Thymus (tissue), 11 donors: ENCODE data around the gene MBD4. TPM values are rescaled to one million over a fixed set of nuclear protein-coding genes. Genes with fewer than 3 reads are reported as not detected.
"Not testable (repeated sequence)": the region's sequence is repeated elsewhere in the genome, so short reads cannot be mapped to it uniquely, and the experiment has no call there.

Source experiments
- DNase-seq, 9 donors: peaks; one replicate each; pipeline ENCODE4 v3.0.0-alpha.2; 2013; ENCODE audit warnings: low spot score in 9 of 9, low read depth in 6 of 9, missing footprints in 1 of 9
- H3K27ac ChIP-seq, 2 donors: one replicate each; pipeline ENCODE4 v1.5.1; 2013; ENCODE audit warnings: control low read depth in 1 of 2, low read depth in 1 of 2, low read length in 1 of 2, mild to moderate bottlenecking in 1 of 2, moderate library complexity in 1 of 2
- H3K27me3 ChIP-seq, 2 donors: one replicate each; pipeline ENCODE4 v1.5.1; 2013; ENCODE audit warnings: low read length in 1 of 2; ENCODE audit not compliant: control insufficient read depth in 2 of 2, insufficient read depth in 1 of 2
- H3K36me3 ChIP-seq, 2 donors: one replicate each; pipeline ENCODE4 v1.5.1; 2013; ENCODE audit warnings: low read length in 1 of 2, mild to moderate bottlenecking in 1 of 2, moderate library complexity in 1 of 2; ENCODE audit not compliant: control insufficient read depth in 2 of 2, insufficient read depth in 2 of 2
- H3K4me1 ChIP-seq, 2 donors: one replicate each; pipeline ENCODE4 v1.5.1; 2013; ENCODE audit warnings: low read length in 2 of 2; ENCODE audit not compliant: control insufficient read depth in 2 of 2, insufficient read depth in 2 of 2
- H3K4me3 ChIP-seq, 2 donors: one replicate each; pipeline ENCODE4 v1.5.1; 2013; ENCODE audit warnings: low read length in 2 of 2, control low read depth in 1 of 2, mild to moderate bottlenecking in 1 of 2
- H3K9me3 ChIP-seq, 2 donors: one replicate each; pipeline ENCODE4 v1.5.1; 2013; ENCODE audit warnings: low read length in 1 of 2, mild to moderate bottlenecking in 1 of 2; ENCODE audit not compliant: control insufficient read depth in 2 of 2, insufficient read depth in 1 of 2
- WGBS: extraction: QIAGEN DNeasy Blood & Tissue Kit; methylation state at CpG from one replicate; pipeline ENCODE4 v1.1.7; 2013; 5-methylcytosine and 5-hydroxymethylcytosine counted together
- polyA plus RNA-seq: library from polyadenylated mRNA; stranded (reverse); fragments of 200-250 nt; gene quantifications from one replicate; pipeline ENCODE4 v1.2.3, GENCODE V29; 2013
- total RNA-seq: library from RNA; stranded (reverse); fragments of 120-200 nt; gene quantifications from one replicate; pipeline ENCODE4 v1.2.4, GENCODE V29; 2013
- donor health status: healthy.

MBD4 gene
- total and polyA plus RNA-seq, 2 donors, result 28.8 to 48.4 TPM

GRCh38 chr3:129413687-129414506 is 25.9 kb downstream of the MBD4 start:
- Histone ChIP-seq H3K4me3 (no peak overlapping the region), H3K4me1 (no peaks in the 10 kb centered on the region), H3K27ac (no peak overlapping the region), H3K9me3 (no peaks in the 10 kb centered on the region), H3K27me3 (no peaks in the 10 kb centered on the region), H3K36me3 (no peaks in the 10 kb centered on the region)
- DNase-seq, result no peak
- 92% methylated on average over 4 of the region's 4 CpGs for WGBS

- DNase-seq, H3K4me3 ChIP-seq, H3K36me3 ChIP-seq, H3K27ac ChIP-seq, H3K4me1 ChIP-seq, H3K9me3 ChIP-seq, H3K27me3 ChIP-seq: not testable (repeated sequence)
- WGBS, result 68% methylated on average over 3 of the region's 3 CpGs
These were observed 26.5 kb downstream of the MBD4 start for GRCh38 chr3:129413238-129413637.

GRCh38 chr3:129412542-129413198 is 27.1 kb downstream of the MBD4 start:
- Histone ChIP-seq H3K9me3 (no peaks in the 10 kb centered on the region), H3K27ac (no peak overlapping the region), H3K4me1 (no peaks in the 10 kb centered on the region), H3K4me3 (no peak overlapping the region), H3K36me3 (no peaks in the 10 kb centered on the region), H3K27me3 (no peaks in the 10 kb centered on the region)
- no peak for DNase-seq
- WGBS, result 95% methylated on average over 6 of the region's 6 CpGs

- Histone ChIP-seq H3K9me3 (no peaks in the 10 kb centered on the region), H3K4me3 (no peak overlapping the region), H3K27me3 (no peaks in the 10 kb centered on the region), H3K36me3 (no peaks in the 10 kb centered on the region), H3K27ac (no peak overlapping the region), H3K4me1 (no peaks in the 10 kb centered on the region)
- WGBS, result 94% methylated on average over 17 of the region's 17 CpGs
- no peak for DNase-seq
These were observed 28.8 kb downstream of the MBD4 start for GRCh38 chr3:129410971-129411370.

GRCh38 chr3:129409541-129409940 is 30.2 kb downstream of the MBD4 start:
- Histone ChIP-seq H3K27ac (no peak overlapping the region), H3K36me3 (no peaks in the 10 kb centered on the region), H3K9me3 (no peaks in the 10 kb centered on the region), H3K4me3 (no peak overlapping the region), H3K27me3 (no peaks in the 10 kb centered on the region), H3K4me1 (no peaks in the 10 kb centered on the region)
- DNase-seq, result no peak
- WGBS, result 96% methylated on average over 2 of the region's 2 CpGs

GRCh38 chr3:129404610-129405009 is 35.1 kb downstream of the MBD4 start:
- Histone ChIP-seq H3K27me3 (no peaks in the 10 kb centered on the region), H3K9me3 (no peaks in the 10 kb centered on the region), H3K27ac (no peak overlapping the region), H3K4me3 (no peak overlapping the region), H3K4me1 (peaks cover 0 to 5% of the 10 kb centered on the region in 2 donors), H3K36me3 (no peaks in the 10 kb centered on the region)
- DNase-seq, result no peak
- 93% methylated on average over 5 of the region's 5 CpGs for WGBS

- no peak overlapping the region for H3K27ac ChIP-seq
- H3K9me3 ChIP-seq, result no peaks in the 10 kb centered on the region
- no peak overlapping the region for H3K4me3 ChIP-seq
- H3K27me3 ChIP-seq, result no peaks in the 10 kb centered on the region
- no peak for DNase-seq
- 96% methylated on average over 8 of the region's 8 CpGs for WGBS
- peaks cover 0 to 5% of the 10 kb centered on the region in 2 donors for H3K4me1 ChIP-seq
- no peaks in the 10 kb centered on the region for H3K36me3 ChIP-seq
These were observed 35.6 kb downstream of the MBD4 start for GRCh38 chr3:129404130-129404529.

GRCh38 chr3:129403450-129403849 is 36.3 kb downstream of the MBD4 start:
- 92% methylated on average over 7 of the region's 7 CpGs for WGBS
- no peaks in the 10 kb centered on the region for H3K36me3 ChIP-seq
- H3K4me1 ChIP-seq, result peaks cover 3 to 8% of the 10 kb centered on the region in 2 donors
- H3K27me3 ChIP-seq, result no peaks in the 10 kb centered on the region
- H3K4me3 ChIP-seq, result no peak overlapping the region
- H3K27ac ChIP-seq, result no peak overlapping the region
- no peak for DNase-seq
- no peaks in the 10 kb centered on the region for H3K9me3 ChIP-seq

GRCh38 chr3:129402616-129403015 is 37.1 kb downstream of the MBD4 start:
- H3K36me3 ChIP-seq, result no peaks in the 10 kb centered on the region
- DNase-seq, result no peak
- 95% methylated on average over 4 of the region's 4 CpGs for WGBS
- peaks cover 11 to 16% of the 10 kb centered on the region in 2 donors for H3K4me1 ChIP-seq
- H3K9me3 ChIP-seq, result no peaks in the 10 kb centered on the region
- no peak overlapping the region for H3K27ac ChIP-seq
- no peaks in the 10 kb centered on the region for H3K27me3 ChIP-seq
- no peak overlapping the region for H3K4me3 ChIP-seq
